Measurements from ENCODE around the gene SPNS1.

GRCh38 chr16:28931801-28932225 lies 42.8 kb upstream of the SPNS1 start, which contains the start of gene CD19:
- TF ChIP-seq CTCF (IDR thresholded peaks at IDR 0.05; ENCODE audit: low read length) = no peak
- TF ChIP-seq EZH2 (IDR thresholded peaks at IDR 0.05; ENCODE audit: borderline replicate concordance, low read length) = no peak
